COLO668 (cell line): ENCODE results near the gene SUPT7L.
A peak's percentile ranks its signal among the peaks of the same experiment; 100 is the strongest.
"Not testable (repeated sequence)": the region's sequence is repeated elsewhere in the genome, so short reads cannot be mapped to it uniquely, and the experiment has no call there.

ENCODE experiments used
- DNase-seq: peaks from one replicate; lab custom pipeline; 2025; ENCODE audit not compliant: unreplicated experiment; lab: John Stamatoyannopoulos, UW

Gene SUPT7L

GRCh38 chr2:27687232-27687631, 23.8 kb upstream of the SUPT7L start:
- no peak for DNase-seq

DNA sequence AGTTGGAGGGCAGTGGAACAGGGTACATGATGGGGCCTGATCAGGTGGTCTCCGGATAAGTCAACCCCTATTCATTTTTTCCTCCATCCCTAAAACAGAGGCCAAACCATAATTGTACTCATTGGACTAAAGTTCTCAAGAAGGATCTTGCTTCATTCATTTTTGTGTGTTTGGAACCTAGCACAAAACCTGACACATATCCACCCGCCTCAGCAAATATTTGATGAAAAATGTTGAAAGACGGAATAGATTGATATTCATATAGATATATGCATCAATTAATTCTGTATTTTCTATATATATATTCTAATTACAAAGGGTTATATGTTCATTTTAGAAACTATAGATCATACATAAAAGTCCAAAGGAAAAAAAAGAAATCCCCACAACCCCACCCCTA, 22.2 kb upstream of the SUPT7L start:
- DNase-seq: no peak

- DNase-seq: not testable (repeated sequence)
These were observed 21.6 kb upstream of the SUPT7L start for GRCh38 chr2:27685006-27685405.

- DNase-seq: peak; percentile 90
These were observed 20.1 kb upstream of the SUPT7L start for GRCh38 chr2:27683390-27684071.

- not testable (repeated sequence) for DNase-seq
These were observed 18.9 kb upstream of the SUPT7L start for GRCh38 chr2:27682334-27682771.

DNA sequence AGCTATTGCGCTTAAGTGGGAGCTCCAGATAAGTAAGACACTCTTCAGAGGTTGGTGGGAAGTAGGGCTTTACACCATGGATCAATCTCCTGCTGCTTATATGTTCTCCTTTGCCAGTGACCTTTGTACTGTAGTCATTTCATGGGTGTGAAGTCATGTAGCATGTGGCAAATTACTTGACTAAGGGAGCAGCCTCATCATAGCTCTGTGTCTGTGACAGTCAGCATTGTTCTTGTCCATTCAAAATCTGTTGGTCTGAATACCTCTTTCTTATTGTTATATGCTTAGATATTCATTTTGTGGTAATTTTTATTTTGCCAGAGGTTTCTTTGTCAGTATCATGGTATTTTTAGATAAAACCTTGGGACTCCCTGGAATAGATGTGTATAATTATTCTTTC, 18.4 kb upstream of the SUPT7L start:
- DNase-seq: no peak

- no peak for DNase-seq
These were observed 17.2 kb upstream of the SUPT7L start for GRCh38 chr2:27680571-27680970.

DNA sequence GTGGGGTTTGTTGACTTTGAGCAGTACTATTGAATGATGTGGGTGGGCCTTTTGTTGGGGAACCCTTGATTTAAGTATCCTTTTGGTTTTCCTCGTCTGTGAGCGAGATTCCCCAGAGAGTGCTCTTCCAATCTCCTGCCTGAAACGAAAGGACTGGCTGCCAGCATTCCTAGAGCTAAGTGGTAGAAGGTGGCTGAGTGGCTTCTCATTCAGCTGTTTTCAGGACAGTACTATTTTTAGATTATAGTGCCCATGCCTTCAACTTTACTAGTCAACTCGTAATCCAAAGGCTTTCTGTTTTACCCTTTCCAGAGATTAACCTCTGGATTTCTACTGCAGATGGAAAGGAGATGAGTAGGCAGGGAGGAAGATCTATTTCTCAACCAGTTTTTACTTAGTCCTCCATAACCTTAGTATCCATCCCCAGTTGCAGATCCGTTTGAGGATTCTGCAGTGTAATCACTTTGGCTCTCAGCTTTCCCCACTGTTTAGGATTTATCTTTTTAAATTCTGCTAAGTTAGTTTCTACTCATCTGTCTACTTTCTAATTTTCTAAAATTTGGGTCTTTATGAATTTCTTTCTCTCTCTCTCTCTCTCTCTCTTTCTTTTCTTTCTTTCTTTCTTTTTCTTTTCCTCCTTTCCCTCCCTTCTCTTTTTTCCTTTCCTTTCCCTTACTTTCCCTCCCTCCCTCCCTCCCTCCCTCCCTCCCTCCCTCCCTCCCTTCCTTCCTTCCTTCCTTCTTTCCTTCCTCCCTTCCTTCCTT, 9.5 kb upstream of the SUPT7L start:
- no peak for DNase-seq

DNA sequence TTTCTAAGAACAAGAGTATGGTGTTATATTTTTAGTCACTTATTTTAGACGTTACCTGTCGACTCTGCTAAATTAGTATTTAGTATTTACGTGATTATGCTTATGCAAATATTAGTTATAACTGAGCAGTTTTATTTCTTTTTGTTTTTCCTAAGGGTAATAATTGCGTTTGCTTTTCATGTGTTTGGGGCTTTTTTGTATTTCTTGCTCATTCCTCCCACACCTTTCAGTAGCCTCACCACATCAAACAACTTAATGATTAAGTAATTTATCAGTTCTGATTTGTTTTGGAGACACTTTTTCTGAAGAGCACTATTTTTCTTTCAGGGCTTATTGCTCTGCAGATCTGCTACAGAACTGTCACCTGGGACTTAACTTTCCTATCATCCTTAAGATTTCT, 7.8 kb upstream of the SUPT7L start:
- DNase-seq: no peak

- no peak for DNase-seq
These were observed 4.0 kb upstream of the SUPT7L start for GRCh38 chr2:27667446-27667845.

DNA sequence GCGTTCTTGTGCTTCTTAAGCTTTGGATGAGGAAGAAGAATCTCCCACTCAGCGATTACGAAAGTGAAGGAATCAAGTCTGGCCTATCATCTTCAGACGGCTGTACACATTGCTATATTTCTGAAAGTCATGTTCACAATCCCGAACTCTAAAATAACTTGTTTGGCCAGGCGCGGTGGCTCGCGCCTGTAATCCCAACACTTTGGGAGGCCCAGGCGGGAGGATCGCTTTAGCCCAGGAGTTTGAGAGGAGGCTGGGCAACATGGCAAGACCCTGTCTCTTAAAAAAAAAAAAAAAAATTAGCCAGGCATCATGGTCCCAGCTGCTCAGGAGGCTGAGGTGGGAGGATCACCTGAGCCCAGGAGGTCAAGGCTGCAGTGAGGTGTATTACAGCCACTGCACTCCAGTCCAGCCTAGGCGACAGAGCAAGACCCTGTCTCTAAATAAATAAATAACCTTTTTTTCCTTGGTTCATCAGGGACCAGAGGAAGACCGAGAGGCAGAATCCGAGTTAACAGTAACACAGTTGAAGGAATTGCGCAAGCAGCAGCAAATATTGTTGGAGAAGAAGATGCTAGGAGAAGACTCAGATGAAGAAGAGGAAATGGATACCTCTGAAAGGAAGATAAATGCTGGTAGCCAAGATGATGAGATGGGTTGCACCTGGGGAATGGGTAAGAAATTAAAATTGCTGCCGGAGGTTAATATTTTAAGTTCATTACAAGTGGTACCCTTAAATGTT, 1.4 kb upstream of the SUPT7L start:
- DNase-seq: no peak

DNA sequence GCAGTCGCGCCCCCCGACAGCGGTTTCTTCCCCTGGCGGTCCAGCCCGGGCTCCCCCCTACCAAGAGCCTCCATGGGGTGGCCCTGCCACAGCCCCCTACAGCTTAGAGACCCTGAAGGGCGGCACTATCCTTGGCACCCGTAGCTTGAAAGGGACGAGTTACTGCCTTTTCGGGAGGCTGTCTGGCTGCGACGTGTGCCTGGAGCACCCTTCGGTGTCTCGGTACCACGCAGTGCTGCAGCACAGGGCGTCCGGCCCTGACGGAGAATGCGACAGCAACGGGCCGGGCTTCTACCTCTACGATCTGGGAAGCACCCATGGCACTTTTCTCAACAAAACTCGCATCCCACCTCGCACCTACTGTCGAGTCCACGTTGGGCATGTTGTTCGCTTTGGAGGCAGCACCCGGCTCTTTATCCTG, 750 bp upstream of the SUPT7L start:
- DNase-seq: peak; percentile 32

GRCh38 chr2:27661371-27661770, 2.0 kb downstream of the SUPT7L start:
- DNase-seq: no peak

DNA sequence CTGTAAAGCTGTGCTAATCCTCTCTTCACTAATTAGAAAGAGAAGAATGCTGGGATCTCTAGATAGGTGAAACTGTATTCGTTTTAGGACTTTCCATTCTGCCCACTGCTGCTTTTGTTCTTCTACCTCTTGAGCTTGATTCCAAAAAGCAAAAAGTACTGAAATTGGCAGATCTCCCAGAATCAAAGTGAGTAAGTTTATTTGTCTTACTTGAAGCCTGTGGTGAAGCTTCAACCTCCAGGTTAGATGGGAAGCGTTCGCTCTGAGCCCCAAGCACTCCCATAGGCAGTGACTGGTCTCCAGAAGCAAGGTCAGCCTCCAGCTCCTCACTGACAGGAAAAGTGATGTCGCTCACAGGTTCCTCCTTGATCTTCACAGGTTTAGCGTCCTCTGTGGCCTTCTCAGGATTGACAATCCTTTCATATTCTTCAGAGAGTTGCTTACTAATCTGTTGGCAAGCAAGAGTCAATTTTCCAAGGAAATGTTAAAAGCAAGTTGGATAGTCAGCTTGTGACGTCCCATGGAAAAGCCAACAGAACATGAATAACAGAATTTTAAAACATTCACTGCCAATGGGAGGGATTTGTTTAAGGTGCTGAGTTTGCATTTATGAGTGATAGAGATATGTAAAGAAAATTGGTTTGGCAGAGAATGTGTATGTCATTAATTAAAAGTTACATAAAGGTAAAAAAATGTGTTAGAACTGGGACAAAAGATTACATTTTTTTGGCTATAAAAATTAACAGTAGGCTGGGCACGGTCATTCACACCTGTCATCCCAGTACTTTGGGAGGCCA, 8.1 kb downstream of the SUPT7L start:
- no peak for DNase-seq

DNA sequence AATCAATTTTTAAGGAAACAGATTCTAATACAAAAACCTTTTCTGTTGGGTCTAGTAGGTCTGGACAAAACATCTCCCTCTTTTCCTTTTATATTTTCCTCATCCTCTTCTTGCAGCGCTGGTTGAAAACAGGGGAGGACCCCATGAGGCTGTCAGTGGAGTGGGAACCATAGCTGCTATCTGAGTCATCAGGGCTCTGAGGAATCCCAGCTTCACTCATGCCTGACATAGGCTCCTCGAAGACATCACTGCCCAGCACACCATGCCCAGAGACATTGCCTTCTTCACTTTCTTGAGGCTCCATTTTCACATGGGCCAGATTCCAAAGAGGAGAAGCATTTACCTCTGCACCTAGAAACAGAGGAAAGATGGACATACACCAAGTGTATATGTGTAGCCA, 10.0 kb downstream of the SUPT7L start:
- DNase-seq: no peak

- no peak for DNase-seq
These were observed 10.6 kb downstream of the SUPT7L start for GRCh38 chr2:27652790-27653189.

- DNase-seq: no peak
These were observed 11.1 kb downstream of the SUPT7L start for GRCh38 chr2:27652341-27652740.

DNA sequence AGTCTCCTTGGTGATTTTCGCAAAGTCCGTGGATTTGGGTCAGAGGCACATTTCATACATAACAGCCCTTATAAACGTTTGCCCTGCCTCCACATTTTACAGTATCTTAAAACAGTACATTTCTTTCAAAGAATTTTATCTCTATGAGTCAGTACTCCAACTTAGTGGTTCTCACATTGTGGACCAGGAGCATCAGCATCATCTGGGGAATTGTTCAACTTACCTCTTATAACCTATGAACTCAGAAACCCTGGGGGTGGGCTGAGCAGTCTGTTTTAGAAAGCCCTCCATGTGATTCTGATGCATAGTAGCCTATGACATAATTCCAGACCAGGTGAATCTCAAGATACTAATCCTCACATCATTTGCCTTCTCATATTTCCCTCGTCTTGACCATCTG, 12.4 kb downstream of the SUPT7L start:
- no peak for DNase-seq

DNA sequence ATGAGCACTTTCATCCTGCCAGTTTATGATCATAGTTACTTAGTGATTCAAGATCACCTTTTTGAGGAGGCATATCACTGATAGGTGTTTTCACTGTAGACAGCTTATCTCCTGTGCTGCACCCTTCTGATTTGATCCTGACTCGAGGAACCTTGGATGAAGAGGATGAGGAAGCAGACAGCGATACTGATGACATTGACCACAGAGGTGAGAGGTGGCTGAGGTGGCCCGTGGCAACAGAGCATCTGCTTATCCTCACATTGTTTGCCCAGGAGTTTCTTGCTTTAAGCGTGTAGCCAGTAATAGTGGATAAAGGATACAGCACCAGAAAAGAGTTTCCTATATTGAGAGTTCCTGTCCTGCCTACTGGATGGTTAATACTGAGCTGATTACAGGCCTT, 15.7 kb downstream of the SUPT7L start:
- no peak for DNase-seq

- DNase-seq: no peak
These were observed 16.1 kb downstream of the SUPT7L start for GRCh38 chr2:27647289-27647688.

DNA sequence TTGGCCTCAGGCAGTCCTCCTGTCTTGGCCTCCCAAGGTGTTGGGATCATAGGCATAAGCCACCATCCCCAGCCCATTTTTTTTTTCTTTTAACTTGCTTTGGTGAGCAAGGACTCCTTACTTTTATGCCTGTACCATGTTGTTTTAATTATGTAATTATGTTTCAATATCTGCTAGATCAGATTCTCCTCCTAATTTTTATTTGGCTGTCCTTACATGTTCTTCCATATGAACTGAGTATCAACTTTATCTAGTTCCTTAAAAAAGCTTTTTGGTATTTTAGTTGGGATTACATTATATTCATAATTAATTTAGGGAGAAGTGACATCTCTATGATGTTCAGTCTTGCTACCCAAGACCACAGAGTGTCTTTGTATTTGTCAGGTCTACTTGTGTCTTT, 18.2 kb downstream of the SUPT7L start:
- DNase-seq: no peak
